ENCODE results near the gene ATOX1. TPM values are rescaled to one million over a fixed set of nuclear protein-coding genes. Genes with fewer than 3 reads are reported as not detected.

Gene ATOX1
- total and polyA plus RNA-seq, 10 of the 15 experiments (the other 5 are each of a cell fraction or from before 2014, with no cell fraction given) = 130 to 642 (median 245) TPM

DNA sequence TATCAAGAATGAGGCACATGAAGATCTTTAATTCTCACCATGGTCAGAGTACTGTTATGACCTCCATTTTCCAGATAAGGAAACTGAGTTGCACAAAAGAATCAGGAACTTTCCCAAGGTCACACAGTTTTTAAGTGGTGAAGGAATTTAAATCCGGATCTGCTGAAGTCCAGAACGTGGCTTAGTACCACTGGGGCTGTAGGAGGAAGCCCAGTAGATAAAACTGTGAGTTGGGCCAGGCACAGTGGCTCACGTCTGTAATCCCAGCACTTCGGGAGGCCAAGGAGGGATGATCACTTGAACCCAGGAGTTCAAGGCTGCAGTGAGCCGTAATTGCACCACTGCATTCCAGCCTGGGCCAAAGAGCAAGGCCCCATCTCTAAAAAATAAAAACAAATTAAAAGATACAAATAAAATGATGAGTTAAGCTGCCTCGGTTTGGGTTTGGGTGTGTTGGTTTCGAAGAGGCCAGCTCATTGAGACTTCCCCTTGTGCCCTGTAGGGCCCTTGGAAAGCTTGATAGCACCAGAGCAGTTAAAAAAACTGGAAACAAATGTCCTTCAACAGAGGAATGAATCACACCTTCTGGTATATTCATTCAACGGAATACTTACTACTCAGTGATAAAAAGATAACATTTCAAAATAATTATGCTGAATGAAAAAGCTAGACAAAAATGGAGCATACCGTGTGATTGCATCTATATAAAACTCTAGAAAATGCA, 20.1 kb downstream of the ATOX1 start (continued):
- TF ChIP-seq, protein P1, sequence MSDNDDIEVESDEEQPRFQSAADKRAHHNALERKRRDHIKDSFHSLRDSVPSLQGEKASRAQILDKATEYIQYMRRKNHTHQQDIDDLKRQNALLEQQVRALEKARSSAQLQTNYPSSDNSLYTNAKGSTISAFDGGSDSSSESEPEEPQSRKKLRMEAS (IDR thresholded peaks at IDR 0.05; ENCODE audit: low read depth, low read length) = no peak

DNA sequence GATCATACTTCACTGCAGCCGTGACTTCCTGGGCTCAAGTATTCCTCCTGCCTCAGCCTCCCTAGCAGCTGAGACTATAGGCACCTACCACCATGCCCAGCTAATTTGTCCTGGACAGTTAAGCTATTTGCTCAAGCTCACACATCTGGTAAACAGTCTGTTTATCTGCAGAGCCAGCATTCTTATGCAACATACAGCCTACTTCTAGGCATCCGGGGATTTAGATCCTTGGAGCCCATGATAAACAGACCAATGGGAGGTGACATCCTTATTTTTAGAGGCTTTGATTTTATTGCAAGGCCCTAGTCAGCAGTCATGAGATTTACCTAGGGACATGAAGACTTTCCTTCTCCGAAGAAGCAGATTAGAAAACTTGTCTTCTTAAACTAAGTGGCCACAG, 21.0 kb downstream of the ATOX1 start:
- FAIRE-seq (no peak), DNase-seq (ENCODE audit: low read depth, low spot score) (no peak), ATAC-seq (no peak)
- WGBS (ENCODE audit: insufficient coverage, insufficient replicate concordance, low lambda C conversion rate, missing lambda C conversion rate) = 99% methylated on average over 3 of the region's 3 CpGs
- Histone ChIP-seq H4K20me1 (ENCODE audit: control insufficient read depth, insufficient read depth) (no peaks in the 10 kb centered on the region), H3K9me3 (replicated peaks; ENCODE audit: control insufficient read depth, insufficient read depth, low read length) (no peaks in the 10 kb centered on the region), H3K9ac (ENCODE audit: control insufficient read depth, insufficient read depth, low read length) (no peak overlapping the region), H3K79me2 (ENCODE audit: control insufficient read depth, insufficient read depth, low read length) (no peaks in the 10 kb centered on the region; the same call in 1 of the 2 replicates), H3K4me3 (no peak overlapping the region), H2AFZ (ENCODE audit: control insufficient read depth, low read depth, low read length) (no peak overlapping the region), H3K4me2 (ENCODE audit: control insufficient read depth, insufficient read depth) (no peak overlapping the region), H3K27me3 (replicated peaks in 1 of 2; ENCODE audit: control insufficient read depth in 2 of 2, insufficient read depth in 2 of 2, low read length in 1 of 2) (no peaks in the 10 kb centered on the region), H3K36me3 (ENCODE audit: control insufficient read depth in 2 of 2, insufficient read depth in 2 of 2, low read length in 1 of 2) (0 out of 4 replicates have a peak, but pooled peaks cover 0 to 6% of the 10 kb centered on the region in 2 experiments), H3K27ac (ENCODE audit: control insufficient read depth, insufficient read depth) (no peak overlapping the region), H3K4me1 (ENCODE audit: control insufficient read depth, insufficient read depth, low read length) (peaks cover 24% of the 10 kb centered on the region)
- intact Hi-C loops (cut with micrococcal nuclease; ENCODE audit: unreplicated experiment) = no loop called here
- POLR2A ChIA-PET = interaction anchor here (1.1 to 3.3 kb wide), 3 partner anchors 11 to 16 kb away, joined by 3 to 9 read pairs (median 8); no protein-coding TSS in a partner anchor
- RAD21 ChIA-PET (ENCODE audit: unreplicated experiment) = interaction anchor here (1.0 to 11.2 kb wide), 5 partner anchors 12 to 290 kb away, joined by 3 to 207 read pairs (median 4); partner anchors contain the start of gene SLC36A1
- in situ Hi-C loops (cut with MboI) = no loop called here
- CTCF ChIA-PET = interaction anchor here (0.8 to 13.9 kb wide), 8 partner anchors 9 to 407 kb away, joined by 3 to 381 read pairs (median 4); no protein-coding TSS in a partner anchor
- SMC1A ChIA-PET (ENCODE audit: uncharacterized antibody, unreplicated experiment) = interaction anchor here (0.7 to 11.1 kb wide), 5 partner anchors 11 to 92 kb away, joined by 3 to 154 read pairs (median 4); no protein-coding TSS in a partner anchor
- BruUV-seq (replicated peaks) = no TSS peak
- TF ChIP-seq PAX5 (IDR thresholded peaks at IDR 0.05; ENCODE audit: borderline replicate concordance, low read depth, low read length) = no peak
- TF ChIP-seq KLF5 (IDR thresholded peaks at IDR 0.05; ENCODE audit: partially characterized antibody) = no peak
- TF ChIP-seq RAD21 (IDR thresholded peaks at IDR 0.05; ENCODE audit: insufficient read depth, low read depth, low read length) = no peak
